Subcutaneous adipose tissue (tissue), 4 donors: ENCODE measurements around the gene BARHL2. TPM values are rescaled to one million over a fixed set of nuclear protein-coding genes. Genes with fewer than 3 reads are reported as not detected.

ENCODE experiments used
- total RNA-seq, 4 donors: library from RNA; depleted of rRNA; stranded (reverse); fragments of >200 nt; gene quantifications; one replicate each; pipeline ENCODE4 v1.1.0, GENCODE V29; 2016
- TF ChIP-seq, protein P1 (sequence below): fragments of 450-650 bp; IDR thresholded peaks from one replicate; pipeline ENCODE4 v1.5.1; 2016; ENCODE audit warnings: low read depth, mild to moderate bottlenecking, control low read depth, antibody characterized with exemption, moderate library complexity

BARHL2 gene
- total RNA-seq, 4 donors from 2014 or later = not detected

DNA sequence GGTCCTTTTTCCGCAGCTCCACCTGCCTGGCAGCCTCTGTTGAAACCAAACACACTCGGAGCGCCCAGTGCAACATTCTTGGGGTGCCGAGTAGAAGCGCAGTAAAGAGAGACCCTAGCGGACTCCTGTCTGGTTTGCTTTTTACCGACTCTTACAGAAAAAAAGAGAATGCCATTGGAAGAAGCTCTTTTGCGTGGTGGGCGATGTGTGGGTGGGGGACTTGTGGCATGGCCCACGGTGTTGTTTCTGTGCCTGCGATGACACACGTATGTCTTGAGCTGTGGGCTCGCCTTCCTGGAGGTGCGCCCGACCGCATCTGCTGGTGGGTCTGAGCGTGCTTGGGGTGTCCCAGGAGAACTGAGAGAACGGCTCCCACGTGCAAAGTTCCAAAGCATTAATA lies 7.3 kb upstream of the BARHL2 start:
- TF ChIP-seq, protein P1, sequence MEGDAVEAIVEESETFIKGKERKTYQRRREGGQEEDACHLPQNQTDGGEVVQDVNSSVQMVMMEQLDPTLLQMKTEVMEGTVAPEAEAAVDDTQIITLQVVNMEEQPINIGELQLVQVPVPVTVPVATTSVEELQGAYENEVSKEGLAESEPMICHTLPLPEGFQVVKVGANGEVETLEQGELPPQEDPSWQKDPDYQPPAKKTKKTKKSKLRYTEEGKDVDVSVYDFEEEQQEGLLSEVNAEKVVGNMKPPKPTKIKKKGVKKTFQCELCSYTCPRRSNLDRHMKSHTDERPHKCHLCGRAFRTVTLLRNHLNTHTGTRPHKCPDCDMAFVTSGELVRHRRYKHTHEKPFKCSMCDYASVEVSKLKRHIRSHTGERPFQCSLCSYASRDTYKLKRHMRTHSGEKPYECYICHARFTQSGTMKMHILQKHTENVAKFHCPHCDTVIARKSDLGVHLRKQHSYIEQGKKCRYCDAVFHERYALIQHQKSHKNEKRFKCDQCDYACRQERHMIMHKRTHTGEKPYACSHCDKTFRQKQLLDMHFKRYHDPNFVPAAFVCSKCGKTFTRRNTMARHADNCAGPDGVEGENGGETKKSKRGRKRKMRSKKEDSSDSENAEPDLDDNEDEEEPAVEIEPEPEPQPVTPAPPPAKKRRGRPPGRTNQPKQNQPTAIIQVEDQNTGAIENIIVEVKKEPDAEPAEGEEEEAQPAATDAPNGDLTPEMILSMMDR = no peak

- TF ChIP-seq, protein P1 = no peak
Observed at GRCh38 chr1:90723590-90724108, 6.5 kb upstream of the BARHL2 start.

- TF ChIP-seq, protein P1 = no peak
Observed at GRCh38 chr1:90722874-90723589, 5.9 kb upstream of the BARHL2 start.

GRCh38 chr1:90721210-90722194 lies 4.4 kb upstream of the BARHL2 start:
- TF ChIP-seq, protein P1 = no peak

DNA sequence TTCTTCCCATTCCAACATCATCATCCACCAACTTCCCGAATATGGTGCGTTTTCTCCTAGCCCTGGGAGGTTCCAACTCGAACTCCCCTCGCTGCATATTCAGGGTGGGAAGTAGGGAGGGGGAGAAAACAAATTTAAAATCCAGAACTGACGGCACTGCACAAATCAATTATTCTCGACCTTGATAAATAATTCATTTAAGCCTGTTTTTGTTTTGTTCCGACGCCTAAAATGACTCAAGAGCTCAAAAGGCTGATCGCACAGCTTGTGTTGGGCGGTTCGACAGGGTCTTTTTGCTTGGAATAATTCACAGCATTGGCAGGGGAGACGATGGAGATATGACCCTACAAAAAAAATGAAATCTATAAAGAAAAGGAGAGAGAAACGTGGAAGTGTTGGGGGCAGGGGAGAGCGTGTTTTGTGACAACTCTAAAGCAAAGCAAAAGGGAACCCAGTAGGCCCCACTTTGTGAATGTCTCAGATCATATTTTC lies 3.1 kb upstream of the BARHL2 start:
- TF ChIP-seq, protein P1 = no peak

- TF ChIP-seq, protein P1 = no peak
Observed at GRCh38 chr1:90719330-90720144, 2.4 kb upstream of the BARHL2 start.
